ENCODE results near the gene CLIP4.
A peak's percentile ranks its signal among the peaks of the same experiment; 100 is the strongest.
"Not testable (repeated sequence)": the region's sequence is repeated elsewhere in the genome, so short reads cannot be mapped to it uniquely, and the experiment has no call there.

The CLIP4 gene

GRCh38 chr2:29114946-29115609 lies at the start of gene CLIP4:
Gene CLIP4 (plus strand): TSS chr2:29115415. CDS start chr2:29121389, 5,974 bp downstream.
- DNase-seq (ENCODE audit: insufficient read length, low spot score) (peak; percentile 68), FAIRE-seq (no peak)

- FAIRE-seq (no peak), DNase-seq (ENCODE audit: insufficient read length, low spot score) (no peak)
Measured at GRCh38 chr2:29066271-29066860, 48.8 kb upstream of the CLIP4 start.

GRCh38 chr2:29066997-29067605 lies 48.1 kb upstream of the CLIP4 start:
- DNase-seq (ENCODE audit: insufficient read length, low spot score) (no peak), FAIRE-seq (no peak)

- FAIRE-seq (no peak), DNase-seq (ENCODE audit: insufficient read length, low spot score) (no peak)
Measured at GRCh38 chr2:29068513-29068912, 46.7 kb upstream of the CLIP4 start.

- FAIRE-seq (no peak), DNase-seq (ENCODE audit: insufficient read length, low spot score) (no peak)
Measured at GRCh38 chr2:29070526-29070925, 44.7 kb upstream of the CLIP4 start.

- DNase-seq (ENCODE audit: insufficient read length, low spot score), result no peak
- FAIRE-seq, result no peak
Measured at GRCh38 chr2:29071032-29071975, 43.9 kb upstream of the CLIP4 start.

- DNase-seq (ENCODE audit: insufficient read length, low spot score), result no peak
- FAIRE-seq, result no peak
Measured at GRCh38 chr2:29072251-29072650, 43.0 kb upstream of the CLIP4 start.

- FAIRE-seq (no peak), DNase-seq (ENCODE audit: insufficient read length, low spot score) (no peak)
Measured at GRCh38 chr2:29072971-29073725, 42.1 kb upstream of the CLIP4 start.

- DNase-seq (ENCODE audit: insufficient read length, low spot score) (no peak), FAIRE-seq (peak; percentile 67)
Measured at GRCh38 chr2:29073933-29074332, 41.3 kb upstream of the CLIP4 start.

- FAIRE-seq, result no peak
- DNase-seq (ENCODE audit: insufficient read length, low spot score), result no peak
Measured at GRCh38 chr2:29074411-29074810, 40.8 kb upstream of the CLIP4 start, which contains the start of gene PCARE. Gene PCARE (minus strand): TSS chr2:29074523. CDS start chr2:29074261, 262 bp downstream.

GRCh38 chr2:29075894-29076705 lies 39.1 kb upstream of the CLIP4 start:
- FAIRE-seq (no peak), DNase-seq (ENCODE audit: insufficient read length, low spot score) (no peak)

GRCh38 chr2:29079887-29080286 lies 35.3 kb upstream of the CLIP4 start:
- DNase-seq (ENCODE audit: insufficient read length, low spot score), result no peak
- no peak for FAIRE-seq

- DNase-seq (ENCODE audit: insufficient read length, low spot score) (no peak), FAIRE-seq (no peak)
Measured at GRCh38 chr2:29080886-29081743, 34.1 kb upstream of the CLIP4 start.

GRCh38 chr2:29082804-29083495 lies 32.3 kb upstream of the CLIP4 start:
- peak; percentile 69 for FAIRE-seq
- no peak for DNase-seq (ENCODE audit: insufficient read length, low spot score)

- no peak for DNase-seq (ENCODE audit: insufficient read length, low spot score)
- no peak for FAIRE-seq
Measured at GRCh38 chr2:29084554-29084953, 30.7 kb upstream of the CLIP4 start.

GRCh38 chr2:29090311-29090710 lies 24.9 kb upstream of the CLIP4 start:
- FAIRE-seq; DNase-seq (ENCODE audit: insufficient read length, low spot score): not testable (repeated sequence)

GRCh38 chr2:29096969-29097368 lies 18.2 kb upstream of the CLIP4 start:
- FAIRE-seq (no peak), DNase-seq (ENCODE audit: insufficient read length, low spot score) (no peak)

- DNase-seq (ENCODE audit: insufficient read length, low spot score) (no peak), FAIRE-seq (no peak)
Measured at GRCh38 chr2:29097569-29097968, 17.6 kb upstream of the CLIP4 start.
